GM19438 (cell line): Measurements from ENCODE around the gene IZUMO2.
"Not testable (repeated sequence)": the region's sequence is repeated elsewhere in the genome, so short reads cannot be mapped to it uniquely, and the experiment has no call there.

Experiments used
- ATAC-seq: cut with Tn5 transposase; IDR thresholded peaks from one replicate; pipeline ENCODE4 v1.9.1; 2021; ENCODE audit warnings: low read depth; ENCODE audit not compliant: unreplicated experiment

Gene IZUMO2

DNA sequence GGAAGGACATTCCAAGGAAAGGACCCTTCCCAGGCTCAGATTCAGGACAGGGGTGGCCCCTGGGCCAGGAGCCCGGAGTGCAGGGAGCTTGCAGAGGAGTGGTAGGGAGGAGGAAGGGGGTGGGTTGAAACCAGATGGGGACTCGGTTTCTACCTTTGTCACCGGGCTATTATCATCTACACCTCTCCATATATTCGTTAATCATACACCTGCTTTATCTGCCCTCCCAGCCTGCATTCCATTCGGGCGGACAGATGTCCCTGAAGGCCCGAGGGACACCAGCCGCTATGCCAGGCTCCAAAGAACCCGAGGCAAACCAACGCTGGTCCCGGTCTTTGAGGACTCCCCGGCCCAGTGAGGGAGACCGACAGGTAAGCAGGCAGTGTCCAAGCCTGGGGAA lies 24.9 kb upstream of the IZUMO2 start:
- ATAC-seq, result no peak

DNA sequence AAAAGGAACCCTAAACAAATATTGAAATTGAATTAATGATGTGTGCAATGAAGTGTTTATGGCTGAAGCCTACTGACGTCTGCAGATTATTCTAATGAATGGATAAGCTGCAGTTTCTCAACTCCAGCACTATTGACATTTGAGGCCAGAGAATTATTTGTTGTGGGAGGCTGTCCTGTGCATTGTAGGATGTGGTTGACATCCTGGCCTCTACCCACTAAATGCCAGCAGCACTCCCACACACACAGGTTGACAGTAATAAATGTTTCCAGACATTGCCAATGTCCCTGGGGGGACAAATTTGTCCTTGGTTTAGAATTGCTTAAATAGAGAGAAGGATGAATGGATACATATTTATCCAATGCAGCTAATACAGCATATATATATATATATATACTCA lies 21.1 kb upstream of the IZUMO2 start:
- no peak for ATAC-seq

- ATAC-seq, result no peak
These were observed 18.0 kb upstream of the IZUMO2 start for GRCh38 chr19:50181121-50181520.

DNA sequence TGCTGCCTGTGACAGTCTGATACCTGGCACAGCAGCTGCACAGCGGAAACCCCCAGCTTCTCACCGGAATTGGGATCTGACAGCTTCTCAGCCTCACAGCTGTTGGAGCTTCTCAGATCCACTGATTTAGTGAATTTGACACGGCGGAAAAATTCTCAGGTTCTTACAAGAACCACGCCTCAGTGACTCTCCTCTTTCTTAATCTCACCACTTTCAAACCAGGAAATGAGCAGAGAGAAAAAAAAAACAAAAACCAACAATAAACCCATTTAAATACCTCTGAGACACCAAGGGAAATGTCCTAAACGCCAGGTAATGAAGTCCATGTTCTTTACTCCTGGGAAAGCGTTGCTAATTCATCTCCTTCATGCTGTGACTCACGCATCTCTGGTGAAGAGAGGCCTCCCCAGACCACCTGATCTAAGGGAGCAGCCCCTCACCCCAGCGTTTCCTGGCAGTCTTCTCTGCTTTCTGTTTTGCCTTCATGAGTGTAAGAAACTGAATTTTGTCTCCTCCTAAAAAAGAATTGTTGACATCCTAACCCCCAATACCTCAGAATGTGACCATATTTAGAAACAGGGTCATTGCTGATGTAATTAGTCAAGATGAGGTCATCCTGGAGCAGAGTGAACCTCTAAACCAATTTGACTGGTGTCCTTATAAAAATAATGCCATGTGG lies 15.9 kb upstream of the IZUMO2 start:
- no peak for ATAC-seq

DNA sequence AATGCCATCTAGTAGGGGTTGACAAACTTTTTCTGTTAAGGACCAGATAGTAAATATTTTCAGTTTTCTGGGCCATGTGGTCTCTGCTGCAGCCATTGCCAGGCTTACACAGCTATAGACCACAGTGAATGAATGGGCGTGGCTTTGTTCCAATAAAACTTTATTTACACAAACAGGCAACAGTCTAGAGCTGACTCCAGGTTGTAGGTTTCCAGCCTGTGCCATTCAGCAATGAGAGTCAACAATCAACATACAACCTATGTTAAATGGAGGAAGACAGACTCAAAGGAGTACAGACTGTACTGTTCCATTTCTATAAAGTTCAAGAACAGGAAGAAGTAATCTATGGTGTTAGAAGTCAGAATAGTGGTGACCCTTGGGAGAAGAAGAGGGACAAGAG lies 15.2 kb upstream of the IZUMO2 start:
- ATAC-seq, result no peak

DNA sequence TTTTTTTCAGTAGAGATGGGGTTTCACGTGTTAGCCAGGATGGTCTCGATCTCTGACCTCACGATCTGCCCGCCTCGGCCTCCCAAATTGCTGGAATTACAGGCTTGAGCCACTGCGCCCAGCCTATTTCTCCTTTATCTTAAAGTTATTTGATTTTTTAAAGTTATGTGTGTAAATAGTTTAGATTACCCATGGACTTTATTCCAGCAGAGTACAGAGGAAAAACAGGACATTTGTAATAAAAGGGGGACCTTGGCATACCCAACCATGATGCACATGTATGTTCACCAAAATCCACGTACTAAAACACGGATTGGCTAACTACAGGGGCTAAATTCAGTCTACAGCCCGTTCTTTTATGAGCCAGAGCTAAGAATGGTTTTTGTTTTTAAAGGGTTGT lies 13.7 kb upstream of the IZUMO2 start:
- no peak for ATAC-seq

- ATAC-seq, result no peak
These were observed 12.8 kb upstream of the IZUMO2 start for GRCh38 chr19:50175924-50176323.

DNA sequence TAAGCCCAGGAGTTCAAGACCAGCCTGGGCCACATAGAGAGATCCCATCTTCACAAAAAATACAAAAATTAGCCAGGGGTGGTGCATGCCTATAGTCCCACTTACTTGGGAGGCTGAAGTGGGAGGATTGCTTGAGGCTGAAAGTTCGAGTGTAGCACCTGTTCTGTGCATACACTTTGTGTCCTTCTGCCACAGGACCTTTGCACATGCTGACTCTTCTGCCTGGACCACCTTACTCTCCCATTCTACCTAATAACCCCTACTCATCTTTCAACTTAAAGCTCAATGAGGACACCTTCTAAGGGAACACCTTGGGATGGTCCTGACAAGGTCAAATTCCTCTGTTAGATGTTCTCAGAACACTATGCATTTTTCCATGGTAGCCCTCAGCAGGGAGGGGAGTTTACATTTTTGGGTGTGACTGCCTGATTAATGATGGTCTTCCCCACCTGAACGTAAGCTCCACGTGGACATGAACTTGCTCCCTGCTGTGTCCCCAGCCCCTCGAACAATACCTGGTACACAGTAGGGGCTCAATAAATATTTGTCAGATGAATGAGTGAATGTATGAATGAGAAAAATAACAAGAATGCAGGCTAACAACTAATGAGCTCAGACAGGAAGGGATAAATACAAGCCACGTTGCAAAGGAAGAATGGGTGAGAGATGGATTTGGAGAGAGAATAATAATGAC lies 11.2 kb upstream of the IZUMO2 start:
- no peak for ATAC-seq

DNA sequence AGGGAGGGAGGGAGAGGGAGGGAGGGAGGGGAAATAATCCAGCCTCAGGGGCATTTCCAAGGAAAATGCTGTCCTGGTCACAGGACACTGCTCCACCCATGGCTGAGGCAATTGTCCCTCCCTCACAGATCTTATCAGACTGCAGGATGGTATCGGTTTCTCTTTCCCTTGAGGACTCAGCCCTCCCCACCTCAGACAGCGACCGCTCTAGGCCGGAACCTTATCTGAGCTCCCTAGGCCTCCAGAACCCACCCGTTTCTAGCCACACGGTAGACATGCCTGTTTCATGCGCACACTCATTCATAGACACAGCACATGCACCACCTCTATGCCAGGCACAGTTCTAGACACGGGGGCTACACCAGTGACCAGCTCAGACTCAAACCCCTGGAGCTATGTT lies 10.0 kb upstream of the IZUMO2 start:
- no peak for ATAC-seq

DNA sequence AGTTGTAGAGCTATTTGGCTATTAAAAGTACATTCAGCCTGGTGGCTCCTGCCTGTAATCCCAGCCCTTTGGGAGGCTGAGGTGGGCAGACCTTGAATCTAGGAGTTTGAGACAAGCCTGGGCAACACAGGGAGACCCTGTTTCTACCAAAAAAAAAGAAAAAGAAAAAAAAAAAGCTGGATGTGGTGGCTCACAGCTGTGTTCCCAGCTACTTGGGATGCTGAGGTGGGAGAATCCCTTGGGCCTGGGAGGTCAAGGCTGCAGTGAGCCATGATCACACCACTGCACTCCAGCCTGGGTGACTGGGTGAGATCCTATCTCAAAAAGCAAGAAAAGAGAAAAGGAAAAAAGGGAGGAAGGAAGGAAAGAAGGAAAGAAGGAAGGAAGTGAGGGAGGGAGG lies 9.6 kb upstream of the IZUMO2 start:
- ATAC-seq, result no peak

DNA sequence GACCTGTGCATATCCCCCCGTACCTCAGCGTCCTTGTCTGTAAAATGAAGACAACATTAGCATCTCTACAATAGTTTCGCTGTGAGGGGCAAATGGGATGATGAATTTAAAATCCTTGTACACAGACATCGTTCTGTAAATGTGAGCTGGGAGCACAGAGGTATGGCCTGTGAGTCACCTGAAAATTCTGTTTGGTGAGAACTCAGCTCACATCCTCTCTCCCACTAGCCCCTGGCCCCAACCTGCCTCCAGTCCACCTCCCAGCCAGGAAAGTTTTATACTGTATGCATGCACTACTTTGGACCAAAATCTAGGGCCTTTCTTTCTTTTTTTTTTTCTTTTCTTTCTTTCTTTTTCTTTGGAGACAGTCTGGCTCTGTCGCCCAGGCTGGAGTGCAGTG lies 8.7 kb upstream of the IZUMO2 start:
- no peak for ATAC-seq

- ATAC-seq, result no peak
These were observed 4.2 kb upstream of the IZUMO2 start for GRCh38 chr19:50167314-50167721.

DNA sequence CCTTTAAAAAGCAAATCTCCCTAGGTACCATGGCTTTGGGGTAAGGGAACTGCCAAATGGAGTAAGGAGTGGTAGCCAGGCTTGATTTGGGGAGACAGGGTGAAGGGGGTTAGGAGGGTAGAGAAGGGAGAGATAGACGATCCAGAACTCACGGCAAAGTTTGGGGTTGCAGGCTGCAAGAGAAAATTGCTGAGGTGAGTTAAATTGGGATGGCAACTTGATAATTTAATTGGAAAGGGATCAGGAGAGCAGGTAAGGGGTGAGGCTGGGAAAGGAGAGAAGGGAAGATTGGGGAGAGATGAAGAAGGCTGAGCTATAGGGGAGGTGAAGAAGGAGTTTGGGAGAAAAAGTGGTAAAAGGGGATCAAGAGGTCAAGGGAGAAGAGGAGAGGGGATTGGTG lies 4.0 kb downstream of the IZUMO2 start:
- no peak for ATAC-seq

DNA sequence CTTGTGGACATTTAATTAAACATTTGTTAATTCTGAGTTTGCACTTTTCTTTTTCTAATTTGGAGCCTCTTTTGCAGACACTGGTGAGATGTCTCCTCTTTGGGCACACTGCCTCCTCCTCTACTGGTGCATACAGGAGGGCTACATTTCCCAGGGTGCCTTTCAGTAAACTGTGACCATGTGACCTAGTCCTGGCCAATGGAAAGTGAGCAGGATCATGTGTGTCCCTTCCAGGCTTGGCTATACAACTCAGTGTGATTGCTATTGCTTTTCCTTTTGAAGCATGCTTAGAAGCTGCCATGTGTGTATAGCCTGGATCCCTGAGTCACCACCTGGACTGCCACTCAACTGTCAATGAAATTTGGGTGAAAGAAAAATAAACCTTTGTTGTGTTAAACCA lies 4.5 kb downstream of the IZUMO2 start:
- no peak for ATAC-seq

DNA sequence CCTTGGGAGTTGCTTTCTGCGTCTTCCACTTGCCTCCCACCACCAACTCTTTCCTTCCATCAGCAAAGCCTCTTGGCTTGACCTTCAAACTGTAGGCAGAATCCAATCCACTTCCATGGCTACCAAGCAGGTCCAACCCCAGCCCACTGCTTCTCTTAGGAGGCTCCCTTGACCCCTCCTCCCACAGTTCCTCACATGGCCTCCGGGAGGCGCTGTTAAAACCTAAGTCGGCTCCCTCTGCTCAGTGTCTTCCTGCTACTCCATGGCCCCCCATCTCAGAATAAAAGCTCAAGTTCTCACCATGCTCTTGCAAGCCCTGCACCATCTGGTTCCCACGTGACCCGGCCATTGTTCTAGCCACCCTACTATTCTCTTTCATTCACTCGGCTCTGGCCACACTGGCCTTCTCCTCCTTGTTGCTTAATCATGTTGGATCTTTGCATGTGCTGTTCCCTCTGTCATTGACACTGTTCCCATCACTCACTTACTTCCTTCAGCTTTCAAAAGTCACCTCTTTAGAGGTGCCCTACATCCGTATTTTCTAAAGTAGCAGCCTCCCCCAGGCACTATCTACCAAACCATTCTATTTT lies 7.5 kb downstream of the IZUMO2 start:
- no peak for ATAC-seq

GRCh38 chr19:50154529-50154928 lies 8.6 kb downstream of the IZUMO2 start:
- ATAC-seq, result no peak

GRCh38 chr19:50152578-50152977 lies 10.5 kb downstream of the IZUMO2 start:
- ATAC-seq, result no peak

- ATAC-seq, result no peak
These were observed 14.6 kb downstream of the IZUMO2 start for GRCh38 chr19:50148528-50148927.

DNA sequence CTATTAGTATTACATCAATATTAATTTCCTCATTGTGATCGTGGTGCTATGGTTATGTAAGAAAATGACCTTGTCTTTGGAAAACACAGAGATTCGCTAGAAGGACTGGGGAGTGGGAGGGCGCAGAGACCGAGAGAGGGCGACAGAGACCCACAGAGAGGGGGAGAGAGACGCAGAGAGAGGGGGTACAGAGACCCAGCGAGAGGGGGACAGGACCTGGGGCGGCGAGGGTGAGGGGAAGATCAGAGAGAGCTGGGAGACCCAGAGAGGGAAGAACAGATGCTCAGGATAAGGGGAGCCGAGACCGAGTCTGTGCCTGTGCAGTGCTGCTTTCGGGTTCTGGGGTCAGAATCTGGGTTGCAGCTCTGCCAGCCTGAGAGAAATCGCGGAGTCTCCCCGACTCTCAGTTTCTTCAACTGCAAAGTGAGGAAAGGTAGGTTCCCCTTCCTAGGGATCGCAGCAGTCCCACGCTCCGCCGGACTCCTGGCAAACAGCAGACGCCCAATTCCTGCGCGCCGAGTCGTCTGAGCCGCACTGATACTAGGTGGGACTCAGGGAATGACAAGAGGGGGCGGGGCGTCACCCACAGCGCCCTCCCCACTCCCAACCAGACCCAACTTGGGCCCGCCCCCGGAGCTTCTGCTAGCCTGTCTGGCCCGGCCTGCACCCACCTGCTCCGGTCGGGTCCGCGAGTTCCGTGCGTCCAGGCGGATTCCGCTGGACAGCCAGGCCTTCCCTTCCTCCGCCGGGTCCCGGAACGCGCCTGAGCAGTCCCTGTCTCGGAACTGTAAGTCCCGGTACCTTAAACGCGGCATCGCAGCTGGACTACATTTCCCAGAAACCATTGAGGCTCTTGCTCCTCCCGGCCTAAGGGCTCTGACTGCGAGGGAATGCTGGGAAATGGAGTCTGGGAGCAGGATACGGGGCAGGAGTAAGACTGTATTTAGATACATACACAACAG lies 15.3 kb downstream of the IZUMO2 start:
- ATAC-seq, result no peak

DNA sequence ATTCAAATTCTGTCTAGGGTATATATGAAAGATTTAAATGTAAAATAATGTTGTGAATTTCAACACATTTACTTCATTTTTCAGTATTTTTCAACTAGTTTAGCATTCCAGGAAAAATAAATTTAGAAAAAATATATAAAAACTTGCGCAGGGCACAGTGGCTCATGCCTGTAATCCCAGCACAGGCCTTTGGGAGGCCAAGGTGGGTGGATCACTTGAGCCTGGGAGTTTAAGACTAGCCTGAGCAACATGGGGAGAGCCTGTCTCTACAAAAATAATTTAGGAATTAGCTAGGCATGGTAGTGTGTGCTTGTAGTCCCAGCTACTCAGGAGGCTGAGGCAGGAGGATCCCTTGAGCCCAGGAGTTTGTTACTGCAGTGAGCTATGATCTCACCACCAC lies 21.2 kb downstream of the IZUMO2 start:
- not testable (repeated sequence) for ATAC-seq
